HG03521 (cell line): Measurements from ENCODE around the gene DNTT.

Experiments used
- ATAC-seq: cut with Tn5 transposase; IDR thresholded peaks from one replicate; pipeline ENCODE4 v1.9.1; 2021; ENCODE audit warnings: mild to moderate bottlenecking, moderate library complexity; ENCODE audit not compliant: unreplicated experiment

Gene DNTT

DNA sequence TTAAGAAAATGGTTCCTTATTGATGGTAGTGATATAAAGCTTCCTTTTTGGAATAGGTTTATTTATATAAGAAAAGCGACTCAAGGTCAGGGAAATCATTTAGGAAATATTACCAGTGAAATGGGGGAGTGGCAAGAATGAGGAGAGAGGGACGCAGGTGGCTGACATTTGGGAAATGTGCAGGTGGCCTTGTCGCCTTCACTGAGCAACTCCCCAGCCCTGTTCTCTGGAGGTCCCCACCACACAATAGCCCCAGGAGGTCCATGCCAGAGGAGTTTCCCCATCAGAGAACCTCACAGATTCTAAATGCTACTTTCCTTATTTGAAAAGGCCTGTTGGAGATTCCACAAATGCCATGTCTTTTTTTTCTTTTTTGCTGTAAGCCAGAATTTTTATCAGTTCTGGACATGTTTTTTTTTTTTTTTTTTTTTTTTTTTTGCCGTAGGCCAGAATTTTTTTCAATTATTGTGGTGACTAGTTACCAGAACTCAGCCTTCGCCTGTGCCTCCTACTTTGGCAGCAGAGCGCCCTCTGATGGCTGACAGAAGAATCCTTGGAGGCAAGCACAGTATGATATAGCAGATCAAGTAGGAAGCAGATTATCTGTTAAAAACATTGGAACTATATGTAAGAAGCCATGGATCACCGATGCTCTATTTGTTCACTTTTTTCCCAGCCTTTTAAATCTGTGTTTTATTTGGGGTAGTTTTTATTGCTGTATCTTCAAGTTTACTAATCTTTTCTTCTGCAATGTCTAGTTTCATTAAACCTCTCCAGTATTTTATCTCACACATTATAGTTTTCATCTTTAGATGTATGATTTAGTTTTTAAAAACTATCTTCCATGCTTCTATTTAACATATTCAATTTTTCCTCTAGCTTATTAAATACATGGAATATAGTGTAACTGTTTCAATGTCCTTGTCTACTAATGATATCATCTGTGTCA, 36.0 kb downstream of the DNTT start:
- no peak for ATAC-seq

DNA sequence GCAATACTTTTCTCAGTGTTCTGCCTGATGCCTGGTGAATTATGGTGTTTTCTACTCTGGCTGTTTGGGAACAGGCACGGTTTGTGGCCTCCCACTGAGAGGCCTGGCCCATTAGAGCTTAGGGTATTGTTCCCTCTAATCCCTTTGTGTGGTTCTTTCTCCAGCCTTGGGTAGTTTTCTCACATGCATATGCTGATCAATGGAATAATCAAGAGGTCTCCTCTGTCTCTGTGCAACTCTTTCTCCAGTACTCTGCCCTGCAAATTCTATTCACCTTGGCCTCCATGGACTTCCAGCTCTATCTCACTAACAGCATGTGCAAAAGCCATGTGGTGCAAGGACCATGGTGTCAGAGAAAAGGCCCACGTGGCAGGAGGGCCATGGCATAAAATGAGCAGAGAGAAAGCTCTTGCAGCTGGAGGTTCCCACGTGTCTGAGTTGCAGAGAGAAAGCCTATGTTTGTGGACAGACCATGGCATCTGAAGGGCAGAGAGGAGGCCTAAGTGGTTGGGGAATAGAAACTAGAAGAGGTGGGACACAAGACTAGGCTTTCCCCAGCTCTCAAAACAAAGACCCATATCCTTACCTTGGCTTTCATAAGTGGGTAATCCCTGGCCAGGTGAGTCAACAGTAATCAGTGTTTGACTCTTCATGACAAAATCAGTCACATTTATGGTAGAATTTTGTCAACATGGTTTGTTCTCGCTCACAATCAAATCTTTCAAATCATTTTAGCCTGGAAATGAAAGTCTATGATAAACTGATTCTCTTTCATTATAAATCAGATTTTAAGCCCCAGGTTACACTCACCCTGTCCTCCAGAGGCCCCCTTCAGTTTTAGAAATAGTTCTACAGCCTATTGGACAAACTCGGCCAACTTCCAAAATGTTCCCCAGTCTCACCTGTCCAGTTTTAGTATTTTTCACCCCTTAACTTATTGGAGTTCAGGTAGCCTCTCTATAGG, 37.3 kb downstream of the DNTT start:
- no peak for ATAC-seq

DNA sequence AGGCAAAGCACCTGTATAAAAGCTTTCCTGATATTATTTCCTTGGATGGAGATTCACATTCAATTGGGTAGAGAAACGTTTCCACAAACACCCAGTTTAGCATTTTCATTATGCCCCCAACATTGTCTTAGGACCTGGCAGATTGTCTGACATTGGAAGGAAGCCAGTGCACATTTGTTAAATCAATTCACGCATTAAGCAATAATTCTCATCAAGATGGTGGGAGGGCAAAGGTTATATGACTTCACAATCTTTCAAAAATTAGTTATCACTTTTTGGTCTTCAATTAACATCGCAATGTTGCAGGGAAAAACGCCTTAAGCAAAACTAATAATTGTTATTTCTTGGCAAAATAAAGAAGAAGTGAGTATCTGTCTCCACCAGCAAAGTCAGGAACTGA, 38.2 kb downstream of the DNTT start:
- no peak for ATAC-seq

DNA sequence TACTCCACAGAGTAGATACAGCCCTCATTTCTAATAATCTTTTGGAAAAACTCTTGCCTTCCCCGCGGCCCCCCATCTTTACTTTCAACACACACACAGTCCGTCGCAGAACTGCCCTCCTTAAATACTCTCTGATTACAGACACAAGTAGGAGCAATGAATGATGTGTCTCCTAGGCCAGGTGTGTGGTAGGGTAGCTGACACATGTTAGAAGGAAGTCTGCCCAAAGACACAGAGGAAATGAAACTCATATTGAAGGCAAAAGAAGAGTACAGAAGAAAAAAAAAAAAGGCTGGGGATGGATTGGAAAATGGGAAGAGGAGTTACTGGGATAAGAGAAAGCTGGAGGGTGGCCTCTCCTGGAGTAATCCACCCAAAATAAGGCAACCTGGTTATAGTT, 39.9 kb downstream of the DNTT start:
- ATAC-seq = no peak

DNA sequence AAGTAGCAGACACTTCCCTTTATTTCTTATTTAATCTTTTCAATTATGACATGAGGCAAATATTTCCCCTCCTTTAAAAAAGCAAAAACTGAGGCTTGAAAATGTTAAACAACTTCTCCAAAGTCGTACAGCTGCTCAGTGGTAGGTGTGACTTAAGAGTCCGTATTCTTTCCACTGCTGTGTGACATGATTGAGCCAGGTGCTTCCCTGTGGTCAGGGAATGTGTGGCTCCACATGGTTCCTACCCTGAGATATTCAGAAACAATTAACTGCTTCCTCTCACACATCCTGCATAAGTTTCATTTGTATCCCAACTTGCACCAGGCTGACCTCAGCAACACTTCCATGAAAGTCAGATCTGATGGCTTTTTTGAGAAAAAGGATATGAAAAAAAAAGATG, 41.0 kb downstream of the DNTT start:
- ATAC-seq = no peak

DNA sequence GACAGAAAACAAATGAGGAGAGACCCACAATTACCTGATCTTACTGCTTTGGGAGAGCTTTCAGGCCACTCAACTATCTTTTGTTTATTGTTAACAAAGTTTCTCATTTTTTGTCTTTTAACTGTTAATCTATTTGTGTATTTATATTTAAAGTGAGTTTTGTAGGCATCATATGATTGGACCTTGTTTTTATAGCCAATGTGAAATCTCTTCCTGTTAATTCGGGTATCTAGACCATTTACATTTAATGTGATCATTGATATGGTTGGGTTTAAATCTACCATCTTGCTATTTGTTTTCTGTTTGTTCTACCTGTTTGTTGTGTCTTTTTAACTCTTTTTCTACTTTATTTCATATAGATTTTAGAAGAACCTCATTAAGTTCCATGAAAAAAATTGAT, 42.1 kb downstream of the DNTT start:
- no peak for ATAC-seq

DNA sequence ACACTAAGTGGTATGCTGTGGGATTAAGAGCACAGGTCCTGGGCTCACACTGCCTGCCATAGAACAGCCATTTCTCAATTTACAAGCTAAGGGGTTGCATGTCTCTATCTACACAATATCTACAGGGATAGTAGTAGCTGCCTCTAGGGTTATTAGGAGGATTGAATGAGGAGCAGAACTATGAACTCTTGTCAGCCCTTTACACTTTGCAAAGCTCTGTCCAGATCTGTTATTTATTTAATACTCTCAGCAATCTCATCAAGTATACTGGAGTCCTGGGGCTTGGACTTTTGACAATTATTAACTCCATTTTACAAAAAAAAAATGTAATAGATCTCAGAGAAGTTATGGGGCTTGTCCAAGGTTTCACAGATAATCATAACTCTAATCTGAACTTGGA, 47.8 kb downstream of the DNTT start:
- ATAC-seq = no peak

DNA sequence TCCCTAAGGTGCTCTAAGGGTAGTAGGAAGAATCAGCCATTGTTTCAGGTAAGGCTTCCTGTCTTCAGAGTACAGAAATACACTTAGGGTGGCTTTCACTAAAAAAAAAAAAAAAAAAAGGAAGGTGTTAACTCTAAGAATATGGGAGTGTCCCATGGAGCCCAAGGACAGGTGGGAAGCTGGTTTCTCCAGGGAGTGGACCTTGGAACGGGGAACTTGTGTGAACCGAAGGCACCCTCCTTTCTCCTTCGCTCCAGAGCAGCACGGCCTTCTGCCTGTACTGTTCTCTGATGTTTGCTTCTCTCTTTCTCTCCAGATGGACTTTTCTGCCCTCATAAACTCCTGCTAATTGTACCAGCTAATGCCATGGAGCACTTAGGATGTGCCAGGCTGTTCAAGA, 48.3 kb downstream of the DNTT start:
- no peak for ATAC-seq

DNA sequence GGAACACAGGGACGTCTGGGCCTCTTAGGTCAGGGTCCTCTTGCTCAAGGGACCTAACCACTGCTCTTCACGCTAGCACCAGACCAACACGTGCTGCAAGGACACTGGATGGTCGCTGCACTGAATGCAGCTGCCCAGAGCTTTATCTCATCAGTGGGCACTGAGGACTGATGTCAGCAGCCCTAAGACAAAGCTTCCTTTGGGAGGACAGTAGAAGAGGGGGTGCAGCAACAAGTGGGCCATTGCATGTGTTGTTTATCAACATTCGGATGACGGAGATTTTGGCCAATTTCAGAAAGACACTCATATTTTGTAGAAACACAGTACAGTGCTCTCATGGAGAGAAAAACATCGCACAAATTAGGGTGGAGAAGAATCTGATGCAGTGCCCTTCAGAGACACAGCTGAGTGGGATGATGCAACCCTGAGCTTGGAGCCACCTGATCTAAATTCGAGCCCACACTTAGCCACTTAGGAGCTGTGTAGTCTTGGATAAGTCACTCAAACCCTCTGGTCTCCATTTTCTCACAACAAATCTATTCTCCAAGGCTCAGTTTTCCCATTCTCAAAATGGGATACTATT, 52.9 kb downstream of the DNTT start:
- no peak for ATAC-seq

DNA sequence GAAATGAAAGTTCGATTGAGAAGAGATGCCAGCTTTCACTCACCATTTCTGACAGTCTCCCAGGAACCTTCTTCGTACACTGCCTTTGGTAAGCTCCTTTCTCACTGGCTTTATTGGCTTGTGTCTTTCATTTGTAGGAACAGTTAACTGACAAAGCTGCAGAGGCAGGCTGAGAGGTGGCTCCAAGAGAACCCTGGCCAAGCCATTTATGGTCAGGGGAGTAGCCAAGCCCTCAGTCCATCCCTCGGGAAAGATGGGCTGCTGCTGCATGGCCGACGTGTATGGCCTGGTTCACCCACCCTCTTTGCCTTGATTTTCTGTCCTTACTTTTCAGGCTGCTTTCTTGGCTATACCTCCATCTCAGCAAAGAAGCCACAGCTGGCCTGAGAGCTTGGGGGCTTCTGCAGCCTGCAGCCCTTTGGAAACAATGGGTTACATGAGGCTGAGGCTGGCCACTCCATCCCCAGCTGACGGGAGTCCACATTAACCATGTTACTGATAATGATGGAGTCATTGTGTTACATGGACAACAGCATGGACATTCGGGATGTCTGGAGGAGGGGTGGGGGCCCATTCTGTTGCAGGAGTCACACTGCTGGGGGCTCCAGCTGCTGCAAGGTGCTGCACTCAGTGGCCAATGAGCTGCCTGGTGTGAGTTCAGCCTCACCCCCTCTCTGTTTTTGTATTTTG, 54.8 kb downstream of the DNTT start, which contains the start of gene OPALIN:
Gene OPALIN, minus strand, starts transcription at position 152 of the 690 bp plus-strand sequence. Its CDS starts 106 bp downstream, at position 46.
- no peak for ATAC-seq

DNA sequence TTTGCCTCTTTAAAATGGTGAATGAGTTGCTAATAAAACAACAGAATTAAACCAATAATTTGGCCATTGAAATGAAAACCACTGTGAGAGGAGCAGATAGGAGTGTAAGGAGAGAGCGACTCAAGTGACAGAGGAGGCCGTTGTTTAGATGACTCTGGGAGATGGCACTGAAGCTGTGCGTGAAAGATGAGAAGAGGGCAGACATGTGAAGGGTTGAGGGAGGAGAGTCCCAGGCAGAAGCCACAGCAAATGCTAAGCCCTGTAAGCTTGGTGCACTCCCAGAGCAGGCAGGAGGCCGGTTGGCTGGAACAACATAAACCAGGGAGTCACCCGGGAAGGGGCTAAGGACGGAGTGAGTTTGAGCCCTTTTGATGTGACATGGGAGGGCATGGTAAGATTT, 55.4 kb downstream of the DNTT start:
- no peak for ATAC-seq

DNA sequence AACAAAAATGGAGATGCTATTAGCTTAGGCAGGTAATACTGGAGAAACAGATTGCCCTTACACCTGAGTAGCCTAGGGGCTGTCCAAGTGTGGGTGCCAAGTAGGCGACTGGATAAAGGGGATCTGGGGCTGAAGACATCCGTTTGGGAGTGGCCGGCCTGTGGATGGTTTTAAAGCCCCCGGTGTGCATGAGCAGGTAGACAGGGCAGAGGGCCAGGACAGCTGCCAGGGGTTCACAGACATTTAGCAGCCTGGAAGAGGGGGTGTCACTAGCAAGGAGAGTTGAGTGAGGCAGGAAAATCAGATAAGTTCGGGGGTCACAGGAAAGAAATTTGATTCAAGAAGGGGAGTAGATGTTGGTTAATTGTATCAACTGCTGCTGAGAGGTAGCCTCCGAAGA, 56.1 kb downstream of the DNTT start:
- no peak for ATAC-seq

DNA sequence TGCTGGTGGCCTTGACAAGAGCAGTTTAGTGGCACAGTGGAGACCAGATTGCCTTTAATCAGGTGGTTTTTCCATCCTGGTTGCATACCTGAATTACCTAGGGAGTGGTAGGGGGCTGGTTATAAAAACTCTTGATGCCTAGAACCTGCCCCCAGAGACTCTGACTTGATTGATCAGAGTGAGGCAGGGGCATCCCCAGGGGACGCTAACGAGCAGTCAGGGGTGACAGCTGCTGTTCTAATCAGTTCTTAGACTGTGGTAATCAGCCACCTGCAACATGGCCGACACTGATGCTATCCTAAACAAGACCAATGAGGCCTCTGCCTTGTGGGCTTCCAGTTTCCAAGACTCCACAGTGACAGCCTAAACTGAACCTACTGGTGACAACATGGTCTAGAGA, 56.5 kb downstream of the DNTT start:
- ATAC-seq = no peak

DNA sequence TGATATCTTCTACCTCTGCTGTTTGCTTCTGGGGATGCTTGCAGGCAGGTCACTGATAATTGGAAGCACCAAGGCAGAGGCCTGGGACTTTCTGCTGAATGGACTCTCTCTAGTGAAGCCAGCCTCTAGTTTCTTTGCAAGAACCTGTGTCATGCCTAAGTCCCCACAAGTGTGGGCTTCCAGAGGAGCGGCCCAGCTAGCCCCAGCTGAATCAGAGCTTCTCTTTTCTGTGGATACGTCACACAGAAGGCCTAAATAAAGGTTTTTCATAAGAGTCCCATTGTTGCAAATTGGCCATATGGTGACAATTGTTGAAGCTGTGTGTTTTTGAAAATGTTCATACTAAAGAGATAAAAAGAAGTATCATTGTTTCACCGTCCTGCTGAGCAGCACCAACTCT, 61.3 kb downstream of the DNTT start:
- no peak for ATAC-seq

DNA sequence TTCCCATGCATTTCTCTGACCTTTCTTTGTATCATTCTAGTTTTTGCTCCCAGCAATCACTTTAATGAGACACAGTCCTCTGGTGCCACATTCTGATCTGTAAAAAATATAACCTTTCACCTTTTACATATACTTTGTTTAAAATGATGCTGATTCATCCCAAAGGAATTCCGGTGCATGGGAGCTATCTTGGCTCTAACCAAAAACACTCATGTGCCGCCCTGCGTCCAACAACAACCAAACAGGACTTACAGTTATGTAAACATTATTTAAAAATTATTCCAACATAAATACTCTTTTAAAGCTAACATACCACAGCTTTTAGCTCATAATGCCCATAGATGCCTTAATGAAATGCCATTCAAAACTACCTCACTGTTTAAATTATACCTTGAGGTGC, 62.3 kb downstream of the DNTT start:
- ATAC-seq = no peak

DNA sequence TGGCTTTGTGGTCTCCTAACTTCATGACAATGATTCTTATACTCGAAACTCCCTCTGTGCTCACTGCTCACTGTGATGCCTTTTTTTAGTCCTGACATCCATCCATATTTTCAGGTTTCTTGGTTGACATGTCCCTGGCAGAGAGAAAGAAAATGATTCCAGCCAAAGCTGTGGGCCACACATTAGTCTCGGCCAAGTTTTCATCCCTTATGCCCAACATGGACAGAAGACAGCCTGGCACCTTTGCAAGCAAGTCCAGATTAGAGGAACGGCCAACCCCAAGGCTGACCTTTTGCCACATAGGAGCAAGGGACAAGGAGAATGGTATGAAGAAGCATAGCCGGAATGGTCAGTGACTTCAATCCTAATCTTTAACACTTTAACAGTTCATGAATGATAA, 63.2 kb downstream of the DNTT start:
- ATAC-seq = no peak

DNA sequence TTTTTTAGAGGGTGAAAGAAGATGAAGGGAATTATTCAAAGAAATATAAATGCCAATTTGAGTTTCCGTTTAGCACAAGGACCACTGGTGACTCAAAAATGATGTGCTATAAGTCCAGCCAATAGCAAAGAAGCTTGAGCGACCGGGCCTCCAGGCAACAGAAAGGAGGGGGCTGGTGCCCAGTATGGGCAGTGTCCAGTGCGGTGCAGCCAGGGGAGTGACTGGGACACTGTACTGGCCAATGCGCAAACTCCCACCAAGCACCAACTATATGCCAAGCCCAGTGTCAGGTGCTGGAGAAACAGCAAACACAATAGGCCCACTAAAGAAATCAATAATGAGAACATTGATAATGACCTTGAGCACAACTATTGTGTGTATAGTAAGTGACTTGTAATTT, 64.7 kb downstream of the DNTT start:
- no peak for ATAC-seq

DNA sequence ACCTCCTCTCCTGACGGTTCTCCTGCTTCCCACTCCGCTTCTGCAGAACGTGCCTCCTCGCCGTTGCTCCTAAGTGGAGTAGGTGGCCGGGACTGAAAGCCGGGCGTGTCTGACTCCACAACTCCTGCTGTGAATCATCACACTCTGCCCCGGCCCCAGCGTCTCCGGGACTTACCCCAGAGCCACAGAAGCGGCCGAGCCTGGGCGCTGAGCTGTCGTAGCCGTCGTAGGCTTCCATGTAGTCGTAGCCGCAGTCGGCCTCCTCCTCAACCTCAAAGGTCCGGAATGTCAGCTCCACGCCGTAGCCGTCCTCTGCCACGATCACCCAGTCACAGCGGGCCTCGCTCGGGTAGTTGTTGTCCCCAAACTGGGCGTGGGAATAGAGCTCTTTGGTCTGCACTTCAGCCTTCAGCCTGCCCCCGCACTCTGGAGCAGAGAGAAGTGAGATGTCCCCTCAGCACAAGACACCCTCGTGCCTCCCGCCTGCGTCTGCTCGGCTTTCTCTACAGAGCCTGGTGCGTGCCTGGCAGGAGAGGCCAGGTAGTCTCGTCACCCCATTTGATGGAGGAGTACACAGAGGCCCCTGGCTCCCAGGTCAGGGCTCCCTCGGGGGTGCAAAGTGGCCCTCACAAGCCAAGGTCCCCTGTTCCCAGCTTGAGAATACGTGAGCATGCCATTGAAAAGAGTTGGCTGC, 65.8 kb downstream of the DNTT start:
- no peak for ATAC-seq

DNA sequence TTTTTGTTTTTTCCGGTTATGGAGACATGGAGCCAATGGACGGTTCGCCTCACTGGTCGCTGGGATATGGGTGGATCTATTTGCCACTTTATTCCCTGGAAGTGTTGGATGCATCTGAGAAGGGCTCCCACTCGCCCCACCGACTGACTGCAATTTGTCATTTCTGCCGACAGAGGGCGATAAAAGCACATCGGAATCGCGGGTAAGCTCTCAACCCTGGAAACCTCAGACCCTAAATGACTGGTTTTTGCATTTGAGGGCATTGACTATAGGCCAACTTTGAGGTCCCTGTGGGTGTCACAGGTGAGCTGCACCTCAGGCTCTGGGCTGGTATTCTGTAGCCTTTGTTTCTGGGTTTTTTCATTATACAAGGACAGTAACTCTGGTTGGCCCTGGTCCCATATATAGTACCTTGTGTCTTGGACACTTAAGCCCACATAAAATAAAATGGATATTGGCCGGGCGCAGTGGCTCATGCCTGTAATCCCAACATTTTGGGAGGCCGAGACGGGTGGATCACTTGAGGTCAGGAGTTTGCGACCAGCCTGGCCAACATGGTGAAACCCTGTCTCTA, 66.4 kb downstream of the DNTT start:
- no peak for ATAC-seq

DNA sequence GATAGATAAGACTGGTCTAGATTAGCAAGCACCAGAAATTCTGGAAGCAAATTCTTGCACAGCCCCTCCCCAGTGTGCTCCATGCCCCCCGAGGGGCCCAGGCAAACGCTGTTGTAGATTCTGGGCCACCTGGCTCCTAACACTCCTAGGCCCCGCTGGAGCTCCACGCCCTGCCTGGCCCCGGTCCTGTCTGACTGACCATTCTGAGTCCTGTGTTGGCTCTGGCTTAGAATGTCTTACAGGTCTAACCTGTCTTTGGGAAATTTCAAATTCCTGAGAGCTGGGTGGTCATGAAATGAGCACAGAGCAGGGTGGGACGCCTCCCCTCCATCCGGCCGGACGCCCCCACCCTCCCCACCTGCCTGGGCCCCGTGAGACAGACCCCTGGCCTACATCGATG, 67.1 kb downstream of the DNTT start:
- no peak for ATAC-seq
